K562 (cell line): ENCODE measurements around the gene PODNL1. TPM values are rescaled to one million over a fixed set of nuclear protein-coding genes. Genes with fewer than 3 reads are reported as not detected.

Source experiments
- CBX5 ChIP-seq: IDR thresholded peaks from 2 replicates; pipeline ENCODE4 v1.6.1; 2014; ENCODE audit warnings: low read depth, borderline replicate concordance
- DMBX1 ChIP-seq: fragments of 250-450 bp; sonication (Bioruptor Pico); IDR thresholded peaks from 2 replicates; pipeline ENCODE4 v1.8.0; 2022; ENCODE audit warnings: inconsistent platforms, mild to moderate bottlenecking, moderate library complexity, borderline replicate concordance
- HDAC3 ChIP-seq: fragments of 450-650 bp; IDR thresholded peaks from 2 replicates; pipeline ENCODE4 v1.6.1; 2018; ENCODE audit warnings: borderline replicate concordance, mild to moderate bottlenecking, moderate library complexity; ENCODE audit not compliant: partially characterized antibody
- HNRNPL ChIP-seq: fragments of 200-400 bp; formaldehyde crosslinking; IDR thresholded peaks from 2 replicates; pipeline ENCODE4 v1.6.1; 2017; ENCODE audit warnings: low read depth, mild to moderate bottlenecking, low read length
- MTF1 ChIP-seq: fragments of 250-450 bp; sonication (Bioruptor Pico); IDR thresholded peaks from 2 replicates; pipeline ENCODE4 v1.9.0; 2021; ENCODE audit warnings: moderate library complexity, mild to moderate bottlenecking, inconsistent platforms, borderline replicate concordance
- MYNN ChIP-seq, 2 experiments: sonication (generic); formaldehyde crosslinking in 1 of 2; IDR thresholded peaks; 2 replicates each; pipeline versions ENCODE4 v1.5.0 to v1.6.1; 2016 to 2020; ENCODE audit warnings: antibody characterized with exemption in 1 of 2, missing genetic modification reagents in 1 of 2
- NFXL1 ChIP-seq: fragments of 450-650 bp; formaldehyde crosslinking; IDR thresholded peaks from 2 replicates; pipeline ENCODE4 v1.4.0; 2021; ENCODE audit warnings: mild to moderate bottlenecking
- SP2 ChIP-seq: IDR thresholded peaks from 2 replicates; pipeline ENCODE4 v1.6.1; 2011; ENCODE audit warnings: mild to moderate bottlenecking, low read depth, low read length, moderate library complexity; ENCODE audit not compliant: poor library complexity, severe bottlenecking; ENCODE audit errors: extremely low read depth
- SUPT5H ChIP-seq: fragments of 450-650 bp; IDR thresholded peaks from 2 replicates; pipeline ENCODE4 v1.6.1; 2016
- ZKSCAN3 ChIP-seq: fragments of 250-450 bp; sonication (Bioruptor Pico); IDR thresholded peaks from 2 replicates; pipeline ENCODE4 v1.4.0; 2020
- ZNF431 ChIP-seq: sonication (generic); formaldehyde crosslinking; IDR thresholded peaks from 2 replicates; pipeline ENCODE4 v1.8.0; 2022; ENCODE audit warnings: mild to moderate bottlenecking, missing genetic modification reagents
- polyA plus RNA-seq, 8 experiments: library from polyadenylated mRNA; depleted of rRNA in 4 of 8; stranded (reverse) in 5 of 8; unstranded in 3 of 8; fragments of >200 nt; fragmentation: Nextera tagmentation in 2 of 8; fragmentation: Illumina TruSeq in 1 of 8; extraction: Ambion mirVana in 2 of 8; extraction: Trizol in 1 of 8; gene quantifications; 2 replicates each; pipeline versions ENCODE4 v1.2.1 to v1.2.3, GENCODE V29; 2011 to 2014; ENCODE audit warnings: inconsistent platforms in 1 of 8, missing spikeins in 1 of 8
- total RNA-seq, 7 experiments: library from RNA; depleted of rRNA in 6 of 7; stranded (reverse); fragments of >200 nt in 6 of 7; fragmentation: Illumina TruSeq in 2 of 7; extraction: Trizol in 2 of 7; gene quantifications; 2 replicates each; pipeline versions ENCODE4 v1.2.1 to v1.2.3, GENCODE V29; 2011 to 2021; ENCODE audit warnings: low replicate concordance in 1 of 7
- TF ChIP-seq, protein P1 (sequence below): fragments of 450-650 bp; IDR thresholded peaks from 2 replicates; pipeline ENCODE4 v1.6.1; 2014; ENCODE audit warnings: low read depth, mild to moderate bottlenecking, moderate library complexity, borderline replicate concordance
- TF ChIP-seq, protein P2 (sequence below): fragments of 450-650 bp; formaldehyde crosslinking; conservative IDR thresholded peaks from 2 replicates; pipeline ENCODE4 v1.4.0; 2022; ENCODE audit warnings: mild to moderate bottlenecking, missing genetic modification characterization

PODNL1 gene
- total and polyA plus RNA-seq, 9 of the 15 experiments (the other 6 are each of a cell fraction or from before 2014, with no cell fraction given) = 0.18 to 0.47 (median 0.23) TPM; not detected in 3

DNA sequence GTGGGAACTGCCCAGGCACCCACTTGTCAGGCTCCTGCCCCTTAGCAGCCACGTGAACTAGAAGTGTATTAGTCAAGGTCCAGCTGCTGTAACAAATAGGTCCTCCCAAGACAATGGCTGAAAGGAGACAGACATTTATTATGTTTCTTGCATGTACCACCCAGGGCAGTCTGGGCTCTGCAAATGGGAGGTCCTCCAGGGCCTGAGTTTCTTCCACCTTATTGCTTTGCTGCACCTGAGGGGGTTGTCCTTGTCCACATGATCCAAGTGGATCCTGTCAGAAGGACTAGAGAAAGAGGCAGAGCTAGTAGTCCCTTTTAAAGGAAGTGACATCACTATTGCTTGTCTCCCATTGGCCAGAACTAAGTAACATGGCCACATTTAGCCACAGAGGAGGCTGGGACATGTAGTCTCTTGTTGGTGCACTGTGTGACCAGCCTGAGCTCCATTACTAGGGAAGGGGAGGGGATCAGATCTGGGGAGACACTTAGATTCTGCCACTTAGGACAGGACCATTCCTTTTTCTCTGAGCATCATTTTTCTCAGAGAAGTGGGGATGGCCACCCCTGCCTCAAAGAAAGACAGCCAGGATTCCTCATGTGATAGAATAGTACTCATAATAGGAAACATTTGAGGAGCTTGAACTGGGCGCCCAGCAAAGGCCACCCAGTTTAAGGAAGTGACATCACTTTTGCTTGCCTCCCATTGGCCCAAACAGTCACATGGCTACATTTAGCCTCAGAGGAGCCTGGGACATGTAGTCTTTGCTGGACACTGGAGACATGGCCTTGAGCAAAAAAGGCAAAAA lies 17.1 kb downstream of the PODNL1 start (continued):
- TF ChIP-seq CBX5 (peak; percentile 31; the same call in 1 of the 2 replicates), ZKSCAN3 (no peak), HNRNPL (no peak), SP2 (no peak), SUPT5H (no peak), MYNN (IDR thresholded peaks at IDR 0.05) (no peak), MYNN (CRISPR knock-in tag; IDR thresholded peaks at IDR 0.05) (no peak), HDAC3 (no peak), ZNF431 (CRISPR knock-in tag) (no peak), MTF1 (CRISPR knock-in tag) (no peak), NFXL1 (CRISPR knock-in tag) (no peak), DMBX1 (CRISPR knock-in tag) (no peak)
- TF ChIP-seq, protein P1, sequence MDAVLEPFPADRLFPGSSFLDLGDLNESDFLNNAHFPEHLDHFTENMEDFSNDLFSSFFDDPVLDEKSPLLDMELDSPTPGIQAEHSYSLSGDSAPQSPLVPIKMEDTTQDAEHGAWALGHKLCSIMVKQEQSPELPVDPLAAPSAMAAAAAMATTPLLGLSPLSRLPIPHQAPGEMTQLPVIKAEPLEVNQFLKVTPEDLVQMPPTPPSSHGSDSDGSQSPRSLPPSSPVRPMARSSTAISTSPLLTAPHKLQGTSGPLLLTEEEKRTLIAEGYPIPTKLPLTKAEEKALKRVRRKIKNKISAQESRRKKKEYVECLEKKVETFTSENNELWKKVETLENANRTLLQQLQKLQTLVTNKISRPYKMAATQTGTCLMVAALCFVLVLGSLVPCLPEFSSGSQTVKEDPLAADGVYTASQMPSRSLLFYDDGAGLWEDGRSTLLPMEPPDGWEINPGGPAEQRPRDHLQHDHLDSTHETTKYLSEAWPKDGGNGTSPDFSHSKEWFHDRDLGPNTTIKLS = peak; percentile 65; the same call in 1 of the 2 replicates
- TF ChIP-seq, protein P2, sequence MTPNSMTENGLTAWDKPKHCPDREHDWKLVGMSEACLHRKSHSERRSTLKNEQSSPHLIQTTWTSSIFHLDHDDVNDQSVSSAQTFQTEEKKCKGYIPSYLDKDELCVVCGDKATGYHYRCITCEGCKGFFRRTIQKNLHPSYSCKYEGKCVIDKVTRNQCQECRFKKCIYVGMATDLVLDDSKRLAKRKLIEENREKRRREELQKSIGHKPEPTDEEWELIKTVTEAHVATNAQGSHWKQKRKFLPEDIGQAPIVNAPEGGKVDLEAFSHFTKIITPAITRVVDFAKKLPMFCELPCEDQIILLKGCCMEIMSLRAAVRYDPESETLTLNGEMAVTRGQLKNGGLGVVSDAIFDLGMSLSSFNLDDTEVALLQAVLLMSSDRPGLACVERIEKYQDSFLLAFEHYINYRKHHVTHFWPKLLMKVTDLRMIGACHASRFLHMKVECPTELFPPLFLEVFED = no peak
